GM10847 (cell line): ENCODE measurements around the gene RNF224.

ENCODE experiments used
- POLR2A ChIP-seq: IDR thresholded peaks from 2 replicates; pipeline ENCODE4 v1.6.1; 2011; ENCODE audit not compliant: insufficient read length; ENCODE audit errors: extremely low read depth

The RNF224 gene

GRCh38 chr9:137235424-137236237 is 8.3 kb downstream of the RNF224 start:
- no peak for TF ChIP-seq POLR2A

GRCh38 chr9:137236238-137236935 is 9.1 kb downstream of the RNF224 start:
- TF ChIP-seq POLR2A: no peak

- no peak for TF ChIP-seq POLR2A
Measured at GRCh38 chr9:137236936-137237421, 9.7 kb downstream of the RNF224 start.

GRCh38 chr9:137237759-137238726 is 10.7 kb downstream of the RNF224 start:
- no peak for TF ChIP-seq POLR2A

GRCh38 chr9:137240318-137240840 is 13.1 kb downstream of the RNF224 start:
- TF ChIP-seq POLR2A: peak; percentile 57

- TF ChIP-seq POLR2A: peak; percentile 100
Measured at GRCh38 chr9:137240841-137241489, 13.7 kb downstream of the RNF224 start, which contains the start of gene TUBB4B. Gene TUBB4B (plus strand): TSS chr9:137241287. CDS start chr9:137241361, 74 bp downstream.

GRCh38 chr9:137241490-137242268 is 14.4 kb downstream of the RNF224 start:
- TF ChIP-seq POLR2A: no peak

GRCh38 chr9:137242269-137243203 is 15.2 kb downstream of the RNF224 start:
- TF ChIP-seq POLR2A: no peak

GRCh38 chr9:137243626-137244485 is 16.6 kb downstream of the RNF224 start:
- no peak for TF ChIP-seq POLR2A

- no peak for TF ChIP-seq POLR2A
Measured at GRCh38 chr9:137244486-137245449, 17.5 kb downstream of the RNF224 start.
